ENCODE results near the gene STOML2.

The STOML2 gene

DNA sequence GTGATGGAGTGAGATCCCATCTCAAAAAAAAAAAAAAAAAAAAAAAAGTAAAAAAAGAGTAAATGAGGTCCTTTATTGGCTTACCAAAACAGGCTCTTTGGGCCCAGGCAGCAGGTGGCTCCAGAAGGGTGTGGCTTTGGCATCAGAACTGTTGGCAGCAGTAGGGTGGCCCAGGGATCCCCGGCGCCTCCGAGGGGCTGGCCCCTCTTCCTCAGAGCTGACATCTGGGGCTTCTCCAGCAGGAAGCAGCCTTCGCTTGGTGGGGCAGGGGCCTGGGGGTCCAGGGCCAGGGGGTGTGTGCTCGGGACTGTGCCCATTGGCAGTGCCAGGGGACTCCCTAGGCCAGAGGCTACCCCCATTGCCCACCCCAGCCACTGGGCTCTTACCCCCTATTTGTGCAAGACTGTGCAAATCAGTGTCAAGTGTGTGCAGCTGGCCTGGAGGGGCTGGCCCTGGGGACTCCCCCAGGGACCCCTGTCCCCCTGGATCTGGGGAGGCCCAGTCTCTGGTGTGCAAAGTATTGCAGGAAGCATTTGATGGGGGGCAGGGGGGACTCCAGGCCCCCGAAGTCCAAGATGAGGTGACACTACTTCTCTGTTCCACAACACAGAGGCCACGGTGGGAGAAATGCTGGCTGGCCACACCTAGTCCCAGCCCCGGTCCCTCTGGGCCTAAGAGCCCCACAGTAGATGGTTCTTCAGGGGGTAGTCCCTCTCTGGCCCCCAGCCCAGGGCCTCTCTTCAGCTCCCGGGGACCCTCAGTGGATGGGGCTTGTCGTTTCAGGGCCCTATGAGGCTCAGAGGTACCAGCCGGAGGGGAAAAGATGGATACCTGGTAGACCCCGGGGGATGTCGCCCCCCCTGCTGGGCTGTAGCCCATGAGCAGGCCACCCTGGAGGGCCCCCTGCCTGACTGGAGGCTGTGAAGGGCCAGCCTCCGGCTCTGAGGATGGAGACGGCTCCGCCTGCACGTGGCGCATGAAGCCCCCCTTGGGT is 4.7 kb upstream of the STOML2 start:
- DNase-seq = no peak

DNA sequence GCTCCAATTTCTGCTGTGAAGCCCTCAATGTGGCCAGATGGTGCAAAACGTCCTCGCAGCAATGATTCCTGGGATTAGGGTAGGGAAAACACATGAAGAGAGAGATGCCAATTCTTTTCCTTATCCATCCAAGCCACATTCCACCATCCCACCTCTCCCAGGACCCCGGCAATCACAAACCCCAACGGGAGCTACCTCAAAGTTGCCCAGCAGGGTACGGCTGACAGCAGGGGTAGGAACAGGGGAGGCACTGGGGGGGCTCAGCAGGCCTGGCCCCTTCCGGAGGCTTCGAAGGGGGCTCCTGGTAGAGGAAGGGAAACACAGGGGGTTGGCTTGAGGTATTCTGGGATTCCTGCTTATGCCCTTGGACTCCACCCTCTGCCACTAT is 3.4 kb upstream of the STOML2 start:
- no peak for DNase-seq

DNA sequence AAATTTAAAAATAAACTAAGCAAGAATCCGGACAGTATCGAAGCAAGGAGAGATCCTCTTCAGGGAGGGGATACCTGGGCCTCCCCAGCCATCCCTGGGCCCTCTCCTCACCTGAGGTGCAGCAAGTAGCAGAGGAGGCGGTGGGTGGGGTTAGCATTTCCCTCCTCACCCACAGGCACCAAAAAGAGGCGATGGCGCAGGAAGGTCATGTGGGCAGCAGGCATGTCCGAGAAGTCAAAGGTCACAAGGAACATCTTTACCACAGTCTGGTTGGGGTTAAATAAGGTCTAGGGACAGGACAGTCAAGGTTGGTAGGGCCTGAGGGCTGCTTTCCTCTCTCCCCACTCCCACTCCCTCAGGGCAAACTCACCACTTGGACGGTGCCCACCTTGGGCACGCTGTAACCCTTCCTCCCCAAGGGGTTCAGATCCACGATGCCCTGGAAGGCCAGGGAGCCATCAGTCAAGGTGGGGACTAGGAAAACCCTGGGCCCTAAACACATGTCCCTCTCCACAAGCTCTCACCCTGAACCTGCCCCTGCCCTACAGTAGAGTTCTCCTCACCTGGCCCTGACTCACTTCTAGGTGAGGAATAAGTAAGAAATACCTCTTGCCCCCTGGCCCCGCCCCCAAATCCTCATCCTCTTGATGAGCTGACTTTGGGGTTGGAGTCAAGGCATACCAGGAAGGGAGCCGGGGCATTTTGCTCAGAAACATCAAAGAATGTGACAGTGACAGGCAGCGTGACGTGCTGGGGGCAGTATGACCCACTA is 2.8 kb upstream of the STOML2 start:
- no peak for DNase-seq

DNA sequence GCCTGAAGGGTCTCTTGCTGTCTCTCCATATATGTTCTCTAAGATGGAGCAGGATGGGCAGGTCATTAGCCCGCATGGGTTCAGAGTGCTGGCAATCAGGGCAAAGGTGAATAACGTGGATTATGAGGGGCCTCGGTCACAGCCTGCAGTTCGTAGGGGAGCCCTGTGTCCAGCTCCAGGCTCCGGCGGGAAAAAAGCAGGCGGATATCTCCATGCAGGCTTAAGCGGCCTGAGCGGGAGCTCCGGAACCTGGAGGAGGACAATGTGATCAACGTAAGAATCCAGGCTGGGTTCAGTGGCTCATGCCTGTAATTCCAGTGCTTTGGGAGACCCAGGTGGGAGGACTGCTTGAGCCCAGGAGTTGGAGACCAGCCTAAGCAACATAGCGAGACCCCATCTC is 2.2 kb upstream of the STOML2 start:
- no peak for DNase-seq

DNA sequence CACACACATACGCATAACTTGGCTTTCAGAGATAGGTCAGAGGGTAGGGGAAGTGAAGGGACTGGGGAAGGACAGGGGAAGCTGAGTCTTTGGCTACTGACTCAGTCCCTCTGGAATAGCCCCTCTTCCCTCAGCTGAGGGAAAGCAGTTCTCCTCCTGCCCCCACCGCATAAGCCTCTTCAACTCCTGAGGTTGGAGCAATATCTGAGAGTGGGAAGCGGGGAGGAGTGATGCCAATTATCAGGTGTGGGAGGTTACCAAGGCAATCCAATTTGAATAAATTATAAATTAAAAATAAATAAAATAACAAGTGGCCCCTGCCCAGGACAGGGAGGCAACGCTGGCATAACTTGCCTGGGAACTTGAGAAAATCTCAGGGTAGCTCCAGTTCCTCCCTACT is 1.7 kb upstream of the STOML2 start:
- no peak for DNase-seq

DNA sequence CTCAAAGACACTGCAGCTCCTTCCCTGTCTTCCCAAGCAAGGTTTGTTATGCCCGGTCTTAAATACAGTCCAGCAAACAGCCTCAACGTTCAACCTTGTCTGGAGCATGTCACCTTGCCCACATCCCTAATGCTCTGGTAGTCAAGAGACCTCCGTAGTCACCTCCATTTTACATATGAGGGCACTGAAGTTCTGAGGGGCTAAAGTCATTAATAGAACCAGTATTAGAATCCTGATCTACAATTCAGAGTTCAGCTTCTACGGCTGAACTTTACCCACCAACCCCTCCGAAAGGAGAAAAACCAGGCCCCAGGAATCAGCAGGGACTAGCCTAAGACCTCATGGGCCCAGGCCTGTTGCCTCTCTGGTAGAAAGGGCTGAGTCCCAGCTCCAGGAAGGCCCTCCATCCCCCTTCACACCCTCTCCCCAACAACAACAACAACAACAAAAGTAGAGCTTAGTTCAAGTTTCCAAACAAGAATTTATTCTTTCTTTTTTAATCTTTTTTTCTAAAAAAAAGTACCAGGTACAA is 795 bp upstream of the STOML2 start:
- no peak for DNase-seq

DNA sequence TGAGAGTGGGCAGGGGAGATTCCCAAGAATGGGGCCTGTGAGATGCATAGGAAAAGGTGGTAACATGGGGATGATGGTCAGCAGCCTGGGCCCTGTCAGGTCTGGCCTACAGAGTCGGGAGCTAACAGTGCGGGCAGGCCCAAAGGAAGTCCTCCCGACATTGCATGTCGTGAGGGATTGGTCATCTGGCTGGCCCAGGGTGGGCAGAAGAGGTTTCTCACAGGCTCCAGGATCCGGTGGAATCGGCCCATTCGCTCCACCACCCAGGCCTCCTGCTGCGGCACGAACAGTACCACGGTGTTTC is 514 bp downstream of the STOML2 start:
- DNase-seq = no peak

DNA sequence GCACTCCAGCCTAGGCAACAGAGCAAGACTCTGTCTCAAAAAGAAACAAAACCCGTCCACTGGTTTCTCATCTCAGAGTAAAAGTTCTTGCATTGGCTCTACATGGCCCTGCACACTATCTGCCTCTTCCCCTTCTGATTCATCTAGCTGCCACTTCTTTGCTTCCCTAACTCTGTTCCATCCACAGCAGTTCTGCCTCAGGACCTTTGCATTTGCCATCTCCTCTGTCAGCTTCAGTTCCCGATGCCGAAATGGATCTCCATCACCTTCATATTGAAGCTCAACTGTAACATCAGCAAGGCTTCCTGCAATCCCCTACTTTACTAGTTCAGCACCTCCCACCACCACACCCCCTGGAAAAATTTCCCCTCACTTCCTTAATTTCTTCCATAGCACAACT is 5.4 kb downstream of the STOML2 start:
- no peak for DNase-seq

DNA sequence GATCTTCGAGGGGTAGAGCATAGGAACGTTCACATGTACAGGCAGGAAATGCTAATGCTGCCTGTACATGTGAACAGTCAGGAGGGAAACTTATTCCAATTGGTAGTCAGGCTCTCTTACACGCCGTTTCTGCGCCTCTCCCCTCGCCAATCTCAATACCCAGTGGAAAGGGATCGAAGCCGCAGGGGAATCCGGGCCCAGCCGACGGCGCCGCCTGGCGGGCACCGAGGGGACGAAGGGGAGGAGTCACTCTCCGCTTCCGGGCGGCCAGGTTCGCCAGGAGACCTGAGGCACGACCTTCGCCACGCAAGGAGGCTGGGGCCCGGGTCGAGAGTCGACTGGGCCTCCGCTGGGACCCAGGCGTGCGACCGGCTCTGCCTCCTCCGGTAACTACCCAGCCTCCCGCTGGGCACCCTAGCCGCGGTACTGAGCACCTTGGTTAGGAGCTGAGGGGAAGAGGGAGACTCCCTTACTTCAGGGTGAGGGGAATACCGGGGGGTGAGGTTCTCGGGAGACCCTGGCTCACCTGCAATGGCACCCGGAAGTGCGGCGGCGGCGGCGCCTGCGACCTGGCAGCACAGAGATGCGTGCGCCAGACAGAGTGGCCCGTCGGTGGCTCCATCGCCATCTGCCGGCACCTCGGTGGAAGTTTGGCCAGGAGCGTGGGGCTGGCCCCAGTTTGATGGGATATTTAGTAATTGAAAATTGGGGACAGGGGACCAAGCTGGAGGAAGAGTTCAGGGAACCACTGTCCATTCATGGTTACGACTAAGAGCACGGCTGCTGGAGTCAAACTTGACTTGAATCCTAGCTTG is 6.7 kb downstream of the STOML2 start, which contains the start of gene PIGO:
PIGO (minus strand) TSS at position 557 of the 815 bp plus-strand sequence. CDS start 1,026 bp downstream, outside the sequence.
- DNase-seq = peak; percentile 83

DNA sequence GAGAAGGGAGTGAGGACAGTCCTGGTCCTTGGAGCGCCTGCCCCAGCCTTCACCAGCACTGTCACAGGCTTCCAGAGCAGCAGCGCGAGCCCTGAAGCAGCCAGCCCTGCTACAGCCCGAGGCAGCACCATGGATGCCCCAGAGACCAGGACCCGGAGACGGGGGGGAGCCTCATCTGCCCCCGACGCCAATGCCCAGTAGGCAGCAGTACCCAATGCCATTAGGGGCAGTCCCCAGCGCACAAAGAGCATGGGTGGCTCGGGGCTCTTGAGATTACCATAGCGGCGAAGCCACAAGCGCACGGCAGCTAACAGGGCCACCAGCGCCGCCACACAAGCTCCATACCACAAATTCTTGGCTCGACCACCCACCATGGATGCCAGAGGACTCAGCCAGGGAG is 11.4 kb downstream of the STOML2 start:
- no peak for DNase-seq

DNA sequence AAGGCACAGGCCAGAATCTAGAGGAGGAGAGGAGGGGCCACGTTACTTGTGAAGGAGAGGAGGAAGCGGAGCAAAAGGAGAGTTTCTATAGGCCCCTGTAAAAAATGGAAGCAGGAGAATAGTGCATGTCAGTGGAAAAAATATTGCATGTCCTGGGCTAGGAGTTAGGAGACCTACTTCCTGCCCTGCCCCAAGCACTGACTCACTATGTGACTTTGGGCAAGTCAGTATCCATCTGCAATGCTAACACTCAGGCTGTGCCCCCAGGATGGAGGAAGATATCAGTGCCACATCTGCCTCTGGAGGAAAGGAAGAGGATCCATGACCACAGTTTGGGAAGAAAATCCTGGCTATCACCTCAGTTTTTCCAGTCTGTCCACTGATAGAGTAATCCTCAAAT is 13.5 kb downstream of the STOML2 start:
- DNase-seq = no peak

DNA sequence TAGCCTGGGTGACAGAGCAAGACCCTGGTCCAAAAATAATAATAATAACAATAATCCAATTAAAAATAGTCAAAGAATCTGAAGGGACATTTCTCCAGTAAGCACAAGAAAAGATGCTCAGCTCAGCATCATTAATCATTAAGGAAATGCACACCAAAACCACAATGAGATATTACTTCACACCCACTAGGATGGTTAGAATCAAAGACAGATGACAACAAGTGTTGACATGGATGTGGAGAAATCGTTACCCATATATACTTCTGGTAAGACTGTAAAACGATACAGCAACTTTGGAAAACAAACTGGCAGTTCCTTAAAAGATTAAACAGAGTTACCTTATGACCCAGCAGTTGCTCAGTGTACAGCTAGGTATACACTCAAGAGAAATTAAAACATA is 17.9 kb downstream of the STOML2 start:
- no peak for DNase-seq

DNA sequence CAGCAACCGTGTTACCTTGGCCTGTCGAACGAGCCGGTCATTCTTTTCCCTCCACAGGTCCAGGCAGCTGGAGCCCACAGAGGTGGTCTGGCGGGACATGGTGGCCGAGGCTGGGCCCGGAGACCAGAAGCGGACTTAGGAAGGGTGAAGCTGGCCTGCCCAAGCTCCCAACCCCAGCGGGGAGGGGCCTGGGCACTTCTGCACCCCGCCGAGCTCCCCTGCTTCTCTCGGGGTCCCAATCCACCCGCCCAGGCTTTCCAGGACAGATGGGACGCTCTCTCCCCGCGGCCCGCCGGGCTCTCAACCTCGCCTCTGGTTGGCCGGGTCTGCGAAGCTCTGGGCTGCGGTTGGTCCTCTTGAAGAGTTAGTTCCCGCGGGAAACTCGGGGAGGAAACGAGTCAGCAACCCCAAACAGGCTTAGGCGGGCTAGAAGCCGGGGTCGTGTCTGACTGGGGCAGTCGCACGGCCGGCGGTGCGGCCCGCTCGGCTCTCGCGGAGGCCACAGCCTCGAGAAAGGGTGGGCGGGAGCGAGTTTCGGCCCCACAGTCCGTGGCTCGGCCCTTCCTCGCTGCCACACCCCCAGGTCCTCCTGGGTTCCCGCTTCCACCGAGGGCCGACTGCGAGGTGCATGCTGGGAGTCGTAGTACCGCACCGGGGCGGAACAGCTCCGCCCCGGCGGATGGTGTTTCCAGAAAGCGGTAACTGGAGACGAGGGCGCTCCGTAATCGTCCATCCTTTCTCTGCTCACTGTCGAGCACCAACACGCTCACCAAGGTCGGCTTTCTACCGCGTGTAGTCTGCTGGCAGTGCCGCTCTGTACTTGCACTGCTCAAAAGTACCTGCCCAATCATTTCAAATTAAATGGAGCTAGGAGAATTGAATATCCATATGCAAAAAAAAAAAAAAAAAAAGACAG is 23.2 kb downstream of the STOML2 start, which contains the start of gene FANCG:
FANCG (minus strand) TSS at position 517 of the 916 bp plus-strand sequence; CDS start at position 99, 418 bp downstream.
- DNase-seq = peak; percentile 85

DNA sequence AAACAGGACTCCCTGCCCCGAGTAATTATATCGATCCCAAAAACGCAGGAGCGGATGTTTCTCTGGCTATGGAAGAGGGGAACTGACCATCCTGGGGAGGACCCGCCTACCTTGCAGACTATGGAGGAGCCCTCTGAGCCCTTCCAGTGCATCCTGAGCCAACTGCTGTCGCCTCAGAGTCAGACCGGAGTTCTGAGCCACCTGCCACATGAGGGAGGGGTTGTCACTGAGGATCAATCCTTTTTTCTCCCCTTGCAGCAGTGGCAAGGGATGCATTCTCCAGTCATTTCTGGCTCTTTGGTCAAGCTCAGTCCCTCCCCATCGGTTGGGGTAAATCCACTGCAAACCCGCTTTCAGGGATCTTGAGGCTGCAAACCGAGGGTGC is 23.9 kb downstream of the STOML2 start:
- no peak for DNase-seq

DNA sequence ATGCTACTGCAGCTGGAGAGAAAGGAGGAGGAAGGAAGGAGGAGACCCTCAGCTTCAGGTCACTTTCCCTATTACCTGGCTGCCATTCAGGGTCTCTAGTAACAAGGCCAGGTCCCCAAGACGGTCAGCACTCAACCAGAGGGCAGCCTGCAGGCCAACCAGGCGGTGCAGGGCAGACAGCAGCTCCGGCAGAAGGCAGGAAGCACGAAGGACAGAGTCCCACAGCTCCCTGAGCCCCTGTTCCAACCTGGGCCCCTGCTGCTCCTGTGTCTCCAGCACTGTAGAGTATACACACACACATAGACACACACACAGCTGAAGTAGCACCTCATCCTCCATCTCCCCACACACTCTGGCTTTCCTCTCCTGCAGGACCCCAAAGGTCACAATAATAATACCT is 24.9 kb downstream of the STOML2 start:
- DNase-seq = no peak

DNA sequence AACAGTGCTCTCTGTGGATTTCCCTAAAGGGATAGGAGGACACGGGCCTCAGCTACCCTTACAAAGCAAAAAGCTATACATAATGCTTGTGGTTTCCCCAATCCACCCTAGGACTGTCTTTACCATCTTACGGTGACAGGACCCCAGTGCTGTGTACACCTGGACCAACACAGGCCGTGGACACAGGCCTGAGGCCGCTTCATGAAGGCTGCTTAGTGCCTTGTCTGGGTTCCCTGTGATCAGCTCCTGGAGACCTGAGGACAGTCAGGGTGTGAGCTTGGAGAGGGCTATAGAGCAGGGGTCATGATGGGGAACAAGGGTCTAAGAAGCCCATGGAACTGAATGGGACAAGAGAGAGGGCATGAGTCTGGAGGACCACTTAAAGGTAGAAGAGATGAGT is 26.1 kb downstream of the STOML2 start:
- no peak for DNase-seq

DNA sequence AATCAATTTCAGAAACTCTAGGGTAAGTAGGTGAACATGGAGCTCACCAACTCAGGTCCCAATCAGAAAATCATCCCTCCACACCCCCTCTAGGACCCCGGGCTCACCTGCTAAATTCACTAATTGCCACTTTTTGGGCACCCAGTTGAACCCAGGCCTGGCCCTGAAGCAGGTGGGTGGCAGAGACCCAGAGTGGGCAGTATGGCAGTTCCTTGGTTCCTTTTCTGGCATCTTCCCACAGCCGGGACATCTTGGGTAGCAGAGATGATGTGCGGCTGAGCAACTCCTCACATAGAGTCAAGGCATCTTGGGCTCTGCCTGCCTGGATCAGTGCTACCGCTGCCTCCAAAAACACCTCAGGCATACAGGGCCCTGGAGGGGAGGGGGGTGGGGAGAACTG is 27.6 kb downstream of the STOML2 start:
- DNase-seq = no peak

DNA sequence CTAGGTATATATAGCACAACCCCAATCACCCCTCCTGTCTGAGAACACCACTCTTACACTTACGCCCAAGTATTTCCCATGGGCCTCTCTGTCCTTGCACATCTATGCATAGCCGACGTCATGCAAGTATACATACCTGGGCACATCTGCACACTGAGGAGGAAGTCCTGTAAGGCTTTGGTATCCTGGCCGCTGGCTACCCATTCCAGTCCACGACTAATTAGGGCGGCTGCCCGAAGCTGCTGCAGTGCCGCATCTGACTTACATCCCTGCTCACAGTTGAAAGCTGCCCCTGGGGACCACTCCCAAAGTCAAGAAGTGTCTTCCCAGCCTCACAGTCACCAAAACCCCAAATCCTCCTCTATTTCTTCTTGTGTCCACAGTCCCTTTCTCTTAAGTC is 28.1 kb downstream of the STOML2 start:
- DNase-seq = no peak

DNA sequence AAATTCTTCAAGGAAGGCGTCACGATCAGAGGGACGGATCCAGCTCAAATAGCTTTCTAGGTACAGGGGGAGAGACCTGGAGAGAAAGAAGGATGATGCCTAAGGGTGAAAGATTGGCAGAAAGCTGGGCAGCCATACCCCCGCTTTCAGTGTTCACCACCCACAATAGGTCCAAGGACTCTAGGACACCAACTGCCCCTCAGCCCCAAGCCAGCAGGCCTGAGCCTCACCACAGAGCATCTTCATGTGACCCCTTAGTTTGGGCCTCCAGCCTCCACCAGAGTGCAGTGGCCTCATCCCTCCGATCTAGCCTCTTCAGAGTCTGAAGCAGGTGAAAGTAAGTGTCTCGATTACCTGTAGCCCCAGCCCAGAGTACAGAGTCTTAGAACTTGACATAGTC is 28.8 kb downstream of the STOML2 start:
- DNase-seq = no peak

DNA sequence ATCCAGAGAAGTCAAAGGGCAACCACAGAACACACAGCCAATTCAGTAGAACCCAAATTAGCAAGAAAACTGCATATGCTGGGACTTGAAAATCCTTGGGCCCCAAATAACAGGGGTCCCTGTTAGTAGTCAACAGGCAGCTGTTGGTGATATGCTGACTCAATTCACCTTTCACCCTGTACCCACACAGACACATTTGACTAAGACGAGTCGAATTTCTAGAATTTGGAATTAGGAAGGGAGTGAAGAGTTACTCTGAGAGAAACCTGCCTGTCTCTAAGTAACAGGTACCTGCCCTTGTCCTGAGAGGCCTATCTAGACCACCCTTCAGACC is 29.7 kb downstream of the STOML2 start:
- no peak for DNase-seq

DNA sequence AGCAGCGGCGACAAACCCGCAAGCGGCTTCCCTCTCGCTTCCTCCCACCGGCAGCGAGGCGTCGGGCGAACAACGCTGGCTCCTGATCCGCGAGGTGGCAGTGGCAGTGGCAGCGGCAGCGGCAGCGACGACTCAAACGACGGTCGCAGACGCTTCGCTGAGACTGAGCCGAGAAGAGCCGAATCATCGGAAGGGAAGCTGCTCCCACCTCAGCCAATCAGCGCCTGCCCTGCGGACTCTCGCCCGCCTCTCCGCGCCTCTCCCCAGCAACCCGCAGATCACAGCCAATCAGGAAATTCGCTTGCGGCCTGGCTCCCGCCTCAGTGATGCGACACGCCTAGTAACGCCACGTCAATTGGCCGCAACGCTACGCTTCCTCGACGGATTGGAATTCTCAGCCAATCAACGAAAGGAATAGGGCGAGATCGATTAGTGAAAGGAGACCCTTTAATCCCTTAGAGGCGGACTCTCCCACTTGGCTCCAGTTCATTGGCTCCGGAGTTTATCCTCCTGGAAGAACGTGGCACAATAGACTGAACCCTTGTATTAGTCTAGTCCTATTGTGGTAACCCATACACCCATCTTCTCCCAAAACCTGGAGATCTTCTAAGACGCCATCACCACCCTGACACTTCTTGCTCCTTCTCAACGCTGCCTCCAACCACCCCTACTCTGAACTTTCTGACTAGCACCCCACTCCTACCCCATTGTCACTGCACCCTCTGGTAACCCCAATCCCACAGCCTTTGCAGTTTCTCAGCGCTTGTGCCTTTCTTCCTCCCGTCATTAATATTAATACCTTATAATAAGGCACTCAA is 30.3 kb downstream of the STOML2 start, which contains the start of gene VCP:
VCP (minus strand) TSS at position 165 of the 818 bp plus-strand sequence. CDS start 272 bp downstream, outside the sequence.
- DNase-seq = peak; percentile 98

Data from 8988T (cell line).